HCT116 (cell line): ENCODE results near the gene HERC2.
"Not testable (repeated sequence)": the region's sequence is repeated elsewhere in the genome, so short reads cannot be mapped to it uniquely, and the experiment has no call there.

Experiments
- POLR2A ChIP-seq: IDR thresholded peaks from 2 replicates; pipeline ENCODE4 v1.7.0; 2011; ENCODE audit warnings: borderline replicate concordance; ENCODE audit not compliant: insufficient read depth, insufficient read length; ENCODE audit errors: extremely low read depth
- TF ChIP-seq, protein P1 (sequence below), 3 experiments: fragments of 200-600 bp in 1 of 3; sonication (generic) in 1 of 3; IDR thresholded peaks in 2 of 3; conservative IDR thresholded peaks in 1 of 3; 2 replicates each; pipeline ENCODE4 v1.5.1; 2012 to 2017; ENCODE audit warnings: low read depth in 2 of 3, low read length in 2 of 3, antibody characterized with exemption in 1 of 3, borderline replicate concordance in 1 of 3, control low read depth in 1 of 3, mild to moderate bottlenecking in 1 of 3, mixed read lengths in 1 of 3, mixed run types in 1 of 3, moderate library complexity in 1 of 3; ENCODE audit not compliant: insufficient read depth in 1 of 3

GRCh38 chr15:28151864-28152537 lies 170.0 kb downstream of the HERC2 start:
- TF ChIP-seq, protein P1, sequence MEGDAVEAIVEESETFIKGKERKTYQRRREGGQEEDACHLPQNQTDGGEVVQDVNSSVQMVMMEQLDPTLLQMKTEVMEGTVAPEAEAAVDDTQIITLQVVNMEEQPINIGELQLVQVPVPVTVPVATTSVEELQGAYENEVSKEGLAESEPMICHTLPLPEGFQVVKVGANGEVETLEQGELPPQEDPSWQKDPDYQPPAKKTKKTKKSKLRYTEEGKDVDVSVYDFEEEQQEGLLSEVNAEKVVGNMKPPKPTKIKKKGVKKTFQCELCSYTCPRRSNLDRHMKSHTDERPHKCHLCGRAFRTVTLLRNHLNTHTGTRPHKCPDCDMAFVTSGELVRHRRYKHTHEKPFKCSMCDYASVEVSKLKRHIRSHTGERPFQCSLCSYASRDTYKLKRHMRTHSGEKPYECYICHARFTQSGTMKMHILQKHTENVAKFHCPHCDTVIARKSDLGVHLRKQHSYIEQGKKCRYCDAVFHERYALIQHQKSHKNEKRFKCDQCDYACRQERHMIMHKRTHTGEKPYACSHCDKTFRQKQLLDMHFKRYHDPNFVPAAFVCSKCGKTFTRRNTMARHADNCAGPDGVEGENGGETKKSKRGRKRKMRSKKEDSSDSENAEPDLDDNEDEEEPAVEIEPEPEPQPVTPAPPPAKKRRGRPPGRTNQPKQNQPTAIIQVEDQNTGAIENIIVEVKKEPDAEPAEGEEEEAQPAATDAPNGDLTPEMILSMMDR (IDR thresholded peaks at IDR 0.05 in 2 of 3, conservative IDR thresholded peaks at IDR 0.05 in 1 of 3; ENCODE audit: borderline replicate concordance in 1 of 3, insufficient read depth in 1 of 3, low read depth in 2 of 3, low read length in 2 of 3), result not testable (repeated sequence)
- TF ChIP-seq POLR2A, result not testable (repeated sequence)
